Measurements from ENCODE around the gene CAGE1.
A peak's percentile ranks its signal among the peaks of the same experiment; 100 is the strongest.
"Not testable (repeated sequence)": the region's sequence is repeated elsewhere in the genome, so short reads cannot be mapped to it uniquely, and the experiment has no call there.

The CAGE1 gene

DNA sequence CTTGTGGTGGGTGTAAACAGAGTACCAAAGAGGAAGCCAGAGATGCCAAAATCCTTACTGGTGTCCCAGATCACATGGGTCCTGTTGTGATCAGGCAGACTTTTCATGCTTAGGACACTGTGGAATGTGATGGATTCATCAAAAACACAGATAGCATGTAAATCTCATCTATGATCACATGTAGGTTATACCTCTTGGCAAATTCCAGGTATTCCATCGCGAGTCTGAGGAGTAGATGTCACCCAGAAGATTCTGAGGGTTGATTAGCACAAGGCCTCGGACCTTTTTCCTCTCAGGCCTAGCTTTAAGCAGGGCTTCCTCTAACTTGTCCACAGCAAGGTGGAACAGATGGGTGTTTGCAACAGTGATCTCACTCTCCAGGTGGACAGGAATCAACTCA is 48.3 kb downstream of the CAGE1 start:
- Histone ChIP-seq H3K4me1 (ENCODE audit: control insufficient read depth, insufficient read depth, low read length) (no peaks in the 10 kb centered on the region), H3K27ac (ENCODE audit: low read length) (no peak overlapping the region), H3K36me3 (ENCODE audit: control insufficient read depth, insufficient read depth, low read length) (no peaks in the 10 kb centered on the region), H3K9me3 (ENCODE audit: control insufficient read depth, insufficient read depth, low read length) (no peaks in the 10 kb centered on the region), H3K4me3 (ENCODE audit: low read length) (no peak overlapping the region), H3K27me3 (ENCODE audit: control insufficient read depth, insufficient read depth, low read length) (no peaks in the 10 kb centered on the region)
- WGBS (ENCODE audit: insufficient coverage, insufficient read length): no CpG with 5 or more reads among the region's 3 CpGs
- no peak for DNase-seq (ENCODE audit: low read depth, low spot score)

DNA sequence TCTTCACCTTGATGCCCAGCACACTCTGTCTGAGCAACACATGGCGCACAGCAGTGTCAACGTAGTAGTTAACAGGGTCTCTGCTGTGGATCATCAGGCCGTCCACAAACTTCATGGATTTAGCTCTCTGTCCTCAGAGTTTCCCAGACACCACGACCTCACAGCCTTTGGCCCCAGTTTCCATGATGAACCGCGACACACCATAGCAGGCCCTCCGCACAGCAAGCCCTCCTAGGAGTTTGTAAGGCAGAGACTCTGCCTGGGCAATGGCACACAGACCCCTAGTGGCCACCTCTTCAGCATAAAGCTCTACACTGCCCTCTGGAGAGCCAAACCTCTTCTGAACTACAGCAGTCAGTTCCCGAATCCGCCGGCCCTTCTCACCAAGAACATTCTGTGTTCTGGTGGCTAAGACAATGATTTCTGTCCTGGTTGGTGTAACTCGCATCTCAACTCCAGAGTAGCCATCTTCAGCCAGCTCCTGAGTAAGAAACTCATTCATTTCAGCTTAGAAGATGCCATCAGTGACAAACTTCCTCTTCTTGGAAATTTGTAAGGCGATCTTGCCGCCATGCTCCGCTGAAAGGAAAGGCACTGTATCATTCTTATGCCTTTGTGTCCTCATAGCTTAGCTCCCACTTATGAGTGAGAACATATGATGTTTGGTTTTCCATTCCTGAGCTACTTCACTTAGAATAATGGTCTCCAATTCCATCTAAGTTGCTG is 50.4 kb downstream of the CAGE1 start:
- not testable (repeated sequence) for H3K4me1 ChIP-seq (ENCODE audit: control insufficient read depth, insufficient read depth, low read length); H3K9me3 ChIP-seq (ENCODE audit: control insufficient read depth, insufficient read depth, low read length); H3K27ac ChIP-seq (ENCODE audit: low read length); H3K27me3 ChIP-seq (ENCODE audit: control insufficient read depth, insufficient read depth, low read length); H3K36me3 ChIP-seq (ENCODE audit: control insufficient read depth, insufficient read depth, low read length); H3K4me3 ChIP-seq (ENCODE audit: low read length)
- DNase-seq (ENCODE audit: low read depth, low spot score): peak; percentile 67
- WGBS (ENCODE audit: insufficient coverage, insufficient read length): no CpG with 5 or more reads among the region's 14 CpGs

DNA sequence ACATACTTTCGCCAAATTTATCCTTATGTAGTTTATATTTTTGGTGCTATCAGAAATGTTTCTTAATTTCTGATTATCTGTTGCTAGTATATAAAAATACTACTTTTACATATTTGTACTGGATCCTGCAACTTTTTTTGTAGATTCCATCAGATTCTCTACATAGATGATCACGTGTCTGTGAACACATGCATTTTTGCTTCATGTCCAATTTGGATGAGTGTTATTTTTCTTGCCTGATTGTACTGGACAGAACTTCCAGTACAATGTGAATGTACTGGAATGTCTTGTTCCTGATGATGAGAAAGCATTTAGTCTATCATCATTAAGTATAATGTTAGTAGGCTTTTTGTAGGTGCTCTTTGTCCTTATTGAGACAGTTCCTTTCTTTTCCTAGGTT is 51.5 kb downstream of the CAGE1 start:
- Histone ChIP-seq H3K4me1 (ENCODE audit: control insufficient read depth, insufficient read depth, low read length) (no peaks in the 10 kb centered on the region), H3K27ac (ENCODE audit: low read length) (no peak overlapping the region), H3K36me3 (ENCODE audit: control insufficient read depth, insufficient read depth, low read length) (no peaks in the 10 kb centered on the region), H3K27me3 (ENCODE audit: control insufficient read depth, insufficient read depth, low read length) (no peaks in the 10 kb centered on the region), H3K4me3 (ENCODE audit: low read length) (no peak overlapping the region), H3K9me3 (ENCODE audit: control insufficient read depth, insufficient read depth, low read length) (no peaks in the 10 kb centered on the region)
- DNase-seq (ENCODE audit: low read depth, low spot score): no peak
- WGBS (ENCODE audit: insufficient coverage, insufficient read length): no CpG with 5 or more reads among the region's 2 CpGs

DNA sequence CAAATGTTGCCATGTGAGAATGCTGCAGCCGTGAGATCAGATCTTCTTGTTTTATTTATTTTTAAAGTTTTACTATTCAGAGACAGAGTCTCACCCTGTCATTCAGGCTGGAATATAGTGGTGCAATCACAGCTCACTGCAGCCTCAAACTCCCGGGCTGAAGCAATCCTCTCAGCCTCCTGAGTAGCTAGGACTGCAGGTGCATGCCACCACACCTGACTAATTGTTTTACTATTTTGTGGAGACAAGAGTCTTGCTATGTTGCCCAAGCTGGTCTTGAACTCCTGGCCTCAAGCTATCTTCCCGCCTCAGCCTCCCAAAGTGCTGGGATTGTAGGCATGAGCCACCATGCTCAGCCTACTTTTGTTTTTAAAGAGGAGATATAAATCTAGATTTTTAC is 54.0 kb downstream of the CAGE1 start:
- no peaks in the 10 kb centered on the region for H3K36me3 ChIP-seq (ENCODE audit: control insufficient read depth, insufficient read depth, low read length)
- no peaks in the 10 kb centered on the region for H3K9me3 ChIP-seq (ENCODE audit: control insufficient read depth, insufficient read depth, low read length)
- H3K27me3 ChIP-seq (ENCODE audit: control insufficient read depth, insufficient read depth, low read length): no peaks in the 10 kb centered on the region
- WGBS (ENCODE audit: insufficient coverage, insufficient read length): no CpG with 5 or more reads among the region's 3 CpGs
- H3K27ac ChIP-seq (ENCODE audit: low read length): no peak overlapping the region
- no peak overlapping the region for H3K4me3 ChIP-seq (ENCODE audit: low read length)
- DNase-seq (ENCODE audit: low read depth, low spot score): no peak
- no peaks in the 10 kb centered on the region; the same call in 1 of the 2 replicates for H3K4me1 ChIP-seq (ENCODE audit: control insufficient read depth, insufficient read depth, low read length)

DNA sequence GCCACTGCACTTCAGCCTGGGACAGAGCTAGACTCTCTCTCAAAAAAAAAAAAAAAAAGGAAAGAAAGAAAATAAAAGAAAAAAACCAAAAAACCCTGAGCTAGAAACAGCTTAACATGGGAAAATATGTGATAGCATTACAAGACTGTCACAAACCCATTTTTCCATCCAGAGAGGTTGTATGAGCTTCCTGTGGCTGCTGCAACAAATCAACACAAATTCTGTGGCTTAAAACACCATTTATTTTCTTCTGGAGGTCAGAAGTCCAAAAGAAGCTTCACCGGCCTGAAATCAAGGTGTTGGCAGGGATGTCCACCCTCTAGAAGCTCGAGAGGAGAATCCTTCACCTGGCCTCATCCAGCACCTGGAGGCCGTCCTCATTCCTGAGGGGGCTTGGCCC is 54.9 kb downstream of the CAGE1 start:
- Histone ChIP-seq H3K27me3 (ENCODE audit: control insufficient read depth, insufficient read depth, low read length) (no peaks in the 10 kb centered on the region), H3K4me3 (ENCODE audit: low read length) (no peak overlapping the region), H3K9me3 (ENCODE audit: control insufficient read depth, insufficient read depth, low read length) (no peaks in the 10 kb centered on the region), H3K36me3 (ENCODE audit: control insufficient read depth, insufficient read depth, low read length) (no peaks in the 10 kb centered on the region), H3K4me1 (ENCODE audit: control insufficient read depth, insufficient read depth, low read length) (no peaks in the 10 kb centered on the region; the same call in 1 of the 2 replicates), H3K27ac (ENCODE audit: low read length) (no peak overlapping the region)
- DNase-seq (ENCODE audit: low read depth, low spot score): no peak
- no CpG with 5 or more reads among the region's 3 CpGs for WGBS (ENCODE audit: insufficient coverage, insufficient read length)

DNA sequence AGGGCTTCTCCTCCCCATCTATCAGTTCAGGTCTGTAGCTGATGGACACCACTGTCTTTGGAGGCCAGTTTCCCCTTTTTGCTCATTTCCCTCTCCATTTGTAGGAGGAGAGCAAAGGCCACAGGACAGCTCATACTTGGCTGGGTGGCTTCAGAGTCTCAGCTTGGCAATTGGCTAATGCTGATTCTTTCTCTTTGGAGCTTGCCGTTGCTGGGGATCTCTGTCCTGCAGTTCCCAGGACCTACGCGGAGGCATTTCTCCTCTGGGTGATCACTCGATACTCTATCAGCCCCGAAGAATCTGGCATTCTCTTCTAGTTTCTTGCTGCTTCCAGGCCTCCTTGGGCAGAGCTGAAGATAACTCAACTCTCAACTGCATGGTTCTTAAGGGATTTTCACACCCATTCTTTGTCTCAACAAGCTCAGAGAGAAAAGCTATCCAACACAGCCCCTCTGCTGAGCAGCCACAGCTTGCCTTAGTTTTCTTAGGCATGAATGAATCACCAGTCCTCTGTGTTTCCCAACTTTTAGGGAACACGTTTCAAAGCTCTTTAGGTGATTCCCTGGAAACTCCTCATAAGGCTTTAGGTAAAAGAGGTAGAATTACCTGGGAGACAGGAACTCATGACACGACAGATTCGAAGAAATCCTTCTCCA is 57.3 kb downstream of the CAGE1 start:
- WGBS (ENCODE audit: insufficient coverage, insufficient read length): no CpG with 5 or more reads among the region's 8 CpGs
- Histone ChIP-seq H3K4me3 (ENCODE audit: low read length) (no peak overlapping the region), H3K36me3 (ENCODE audit: control insufficient read depth, insufficient read depth, low read length) (no peaks in the 10 kb centered on the region), H3K27me3 (ENCODE audit: control insufficient read depth, insufficient read depth, low read length) (no peaks in the 10 kb centered on the region), H3K4me1 (ENCODE audit: control insufficient read depth, insufficient read depth, low read length) (no peaks in the 10 kb centered on the region; the same call in 1 of the 2 replicates), H3K9me3 (ENCODE audit: control insufficient read depth, insufficient read depth, low read length) (no peaks in the 10 kb centered on the region), H3K27ac (ENCODE audit: low read length) (no peak overlapping the region)
- no peak for DNase-seq (ENCODE audit: low read depth, low spot score)

DNA sequence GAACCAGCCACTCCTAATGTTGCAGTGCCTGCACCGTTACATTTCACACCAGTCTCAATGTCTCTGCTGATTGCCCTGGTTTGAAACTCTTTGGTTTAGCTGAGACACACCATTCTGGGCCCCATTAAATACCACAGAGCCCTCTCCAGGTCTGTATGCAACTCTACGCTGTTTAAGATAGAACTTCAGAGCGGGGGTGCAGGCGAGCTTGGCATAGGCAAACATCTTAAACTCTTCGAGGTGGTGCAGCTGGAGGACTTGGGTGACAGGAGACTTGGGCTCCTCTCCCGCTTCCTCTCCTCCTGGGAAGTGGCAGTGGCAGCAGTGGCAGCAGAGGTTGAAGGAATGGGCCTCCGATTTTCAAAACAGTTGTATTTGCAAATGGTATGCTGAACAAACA is 58.1 kb downstream of the CAGE1 start:
- Histone ChIP-seq H3K36me3 (ENCODE audit: control insufficient read depth, insufficient read depth, low read length) (no peaks in the 10 kb centered on the region), H3K4me3 (ENCODE audit: low read length) (no peak overlapping the region), H3K4me1 (ENCODE audit: control insufficient read depth, insufficient read depth, low read length) (no peaks in the 10 kb centered on the region; the same call in 1 of the 2 replicates), H3K9me3 (ENCODE audit: control insufficient read depth, insufficient read depth, low read length) (no peaks in the 10 kb centered on the region), H3K27ac (ENCODE audit: low read length) (no peak overlapping the region), H3K27me3 (ENCODE audit: control insufficient read depth, insufficient read depth, low read length) (no peaks in the 10 kb centered on the region)
- no CpG with 5 or more reads among the region's 7 CpGs for whole genome bisulfite sequencing (ENCODE audit: insufficient coverage, insufficient read length)
- DNase-seq (ENCODE audit: low read depth, low spot score): no peak

DNA sequence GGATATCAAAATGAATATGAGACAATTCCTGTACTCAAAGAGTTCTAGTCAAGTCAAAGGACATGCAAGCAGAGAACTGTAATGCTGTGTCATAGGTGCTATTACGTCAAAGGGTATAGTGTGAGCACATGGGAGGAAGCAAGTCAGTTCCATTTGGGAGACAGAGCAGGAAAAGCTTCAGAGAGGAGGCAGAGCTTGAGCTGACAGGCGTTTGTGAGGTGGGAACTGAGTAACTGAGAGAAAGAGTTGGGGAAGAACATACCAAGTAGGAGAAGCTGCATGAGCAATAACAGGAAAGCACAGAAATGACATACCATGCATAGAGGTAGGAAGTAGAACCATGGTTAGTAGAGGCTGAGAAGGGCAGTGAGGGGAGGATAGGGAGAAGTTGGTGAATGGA is 61.3 kb downstream of the CAGE1 start:
- H3K9me3 ChIP-seq (ENCODE audit: control insufficient read depth, insufficient read depth, low read length): no peaks in the 10 kb centered on the region
- no peak overlapping the region for H3K4me3 ChIP-seq (ENCODE audit: low read length)
- H3K27me3 ChIP-seq (ENCODE audit: control insufficient read depth, insufficient read depth, low read length): no peaks in the 10 kb centered on the region
- H3K4me1 ChIP-seq (ENCODE audit: control insufficient read depth, insufficient read depth, low read length): no peaks in the 10 kb centered on the region; the same call in 1 of the 2 replicates
- no CpG with 5 or more reads among the region's 2 CpGs for WGBS (ENCODE audit: insufficient coverage, insufficient read length)
- no peaks in the 10 kb centered on the region for H3K36me3 ChIP-seq (ENCODE audit: control insufficient read depth, insufficient read depth, low read length)
- H3K27ac ChIP-seq (ENCODE audit: low read length): no peak overlapping the region
- no peak for DNase-seq (ENCODE audit: low read depth, low spot score)

DNA sequence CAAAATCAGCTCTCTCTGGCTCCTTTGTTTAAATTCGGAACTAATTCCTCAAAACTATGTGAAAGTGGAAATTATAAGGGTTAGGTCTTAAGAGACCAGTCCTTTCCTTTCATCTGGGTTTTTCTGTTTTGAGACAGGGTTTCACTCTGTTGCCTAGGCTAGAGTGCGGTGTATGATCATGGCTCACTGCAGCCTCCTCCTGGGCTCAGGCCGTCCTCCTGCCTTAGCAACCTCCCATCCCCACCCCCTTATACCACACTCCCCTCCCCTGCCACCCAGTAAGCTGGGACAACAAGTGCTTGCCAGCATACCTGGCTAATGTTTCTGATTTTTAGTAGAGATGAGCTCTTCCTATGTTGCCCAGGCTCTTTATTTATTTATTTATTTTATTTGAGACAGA is 63.8 kb downstream of the CAGE1 start:
- H3K9me3 ChIP-seq (ENCODE audit: control insufficient read depth, insufficient read depth, low read length): no peaks in the 10 kb centered on the region
- H3K4me1 ChIP-seq (ENCODE audit: control insufficient read depth, insufficient read depth, low read length): no peaks in the 10 kb centered on the region; the same call in 1 of the 2 replicates
- no peaks in the 10 kb centered on the region for H3K36me3 ChIP-seq (ENCODE audit: control insufficient read depth, insufficient read depth, low read length)
- no CpG with 5 or more reads among the region's 3 CpGs for WGBS (ENCODE audit: insufficient coverage, insufficient read length)
- H3K27me3 ChIP-seq (ENCODE audit: control insufficient read depth, insufficient read depth, low read length): no peaks in the 10 kb centered on the region
- no peak for DNase-seq (ENCODE audit: low read depth, low spot score)
- H3K27ac ChIP-seq (ENCODE audit: low read length): no peak overlapping the region
- no peak overlapping the region for H3K4me3 ChIP-seq (ENCODE audit: low read length)

DNA sequence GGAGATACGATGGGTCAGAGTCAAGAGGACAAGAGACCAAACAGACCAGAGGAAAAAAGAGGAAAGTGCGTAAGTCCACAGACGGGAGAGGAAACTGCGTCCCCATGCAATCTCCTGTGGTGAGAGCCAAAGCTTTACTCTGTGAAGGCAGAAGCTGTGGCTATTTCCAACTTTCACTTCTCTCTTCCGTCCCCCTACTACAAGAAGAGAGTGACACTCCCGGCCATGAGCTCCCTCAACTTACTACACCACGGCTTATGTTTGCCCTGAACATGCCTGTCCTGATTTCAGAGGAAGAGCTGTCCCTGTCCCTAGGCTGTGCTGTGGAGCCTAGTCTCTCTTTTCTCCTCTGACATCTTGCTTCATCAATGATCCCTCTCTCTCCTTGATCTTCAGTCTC is 65.0 kb downstream of the CAGE1 start:
- H3K27me3 ChIP-seq (ENCODE audit: control insufficient read depth, insufficient read depth, low read length): no peaks in the 10 kb centered on the region
- no peak overlapping the region for H3K27ac ChIP-seq (ENCODE audit: low read length)
- no peak for DNase-seq (ENCODE audit: low read depth, low spot score)
- WGBS (ENCODE audit: insufficient coverage, insufficient read length): no CpG with 5 or more reads among the region's 7 CpGs
- no peaks in the 10 kb centered on the region for H3K9me3 ChIP-seq (ENCODE audit: control insufficient read depth, insufficient read depth, low read length)
- H3K36me3 ChIP-seq (ENCODE audit: control insufficient read depth, insufficient read depth, low read length): no peaks in the 10 kb centered on the region
- no peak overlapping the region for H3K4me3 ChIP-seq (ENCODE audit: low read length)
- no peaks in the 10 kb centered on the region for H3K4me1 ChIP-seq (ENCODE audit: control insufficient read depth, insufficient read depth, low read length)

DNA sequence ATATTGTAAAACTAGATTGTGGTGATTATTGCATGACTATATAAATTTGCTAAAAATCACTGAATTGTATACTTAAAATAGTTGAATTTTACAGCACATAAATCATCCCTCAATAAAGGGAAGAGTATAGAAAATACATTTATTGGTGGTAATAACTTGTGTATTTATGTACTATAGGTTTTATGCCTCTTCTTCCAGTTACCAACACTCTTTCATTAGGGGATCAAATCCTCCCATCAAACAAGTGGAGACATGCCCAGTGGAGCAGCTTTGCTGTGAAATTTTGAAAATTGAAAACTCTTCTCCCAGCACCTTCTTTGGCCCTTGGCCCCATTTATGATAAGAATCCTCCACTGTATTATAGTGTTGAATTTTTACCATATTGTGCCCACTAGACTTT is 66.5 kb downstream of the CAGE1 start:
- H3K9me3 ChIP-seq (ENCODE audit: control insufficient read depth, insufficient read depth, low read length): no peaks in the 10 kb centered on the region
- H3K36me3 ChIP-seq (ENCODE audit: control insufficient read depth, insufficient read depth, low read length): no peaks in the 10 kb centered on the region
- H3K27ac ChIP-seq (ENCODE audit: low read length): no peak overlapping the region
- no peaks in the 10 kb centered on the region for H3K27me3 ChIP-seq (ENCODE audit: control insufficient read depth, insufficient read depth, low read length)
- H3K4me1 ChIP-seq (ENCODE audit: control insufficient read depth, insufficient read depth, low read length): no peaks in the 10 kb centered on the region
- no peak overlapping the region for H3K4me3 ChIP-seq (ENCODE audit: low read length)
- DNase-seq (ENCODE audit: low read depth, low spot score): no peak
